Activated CD8-positive, alpha-beta memory T cell treated with anti-CD3 and anti-CD28 coated beads for 1 hour (primary cell): ENCODE data around the gene DMTF1.
"Not testable (repeated sequence)": the region's sequence is repeated elsewhere in the genome, so short reads cannot be mapped to it uniquely, and the experiment has no call there.

ENCODE experiments used
- DNase-seq, 2 donors: peaks; one replicate each; pipeline ENCODE4 v3.0.0-alpha.2; 2020; ENCODE audit warnings: low read depth in 1 of 2; ENCODE audit errors: extremely low read depth in 1 of 2

The DMTF1 gene

GRCh38 chr7:87152112-87152896, at the start of gene DMTF1:
Gene DMTF1 (plus strand): TSS chr7:87152453. CDS start chr7:87164942, 12,489 bp downstream.
- DNase-seq: peak; percentile 51 to 80

- DNase-seq: no peak
These were observed 46.9 kb upstream of the DMTF1 start for GRCh38 chr7:87105401-87105800.

GRCh38 chr7:87106974-87107612, 45.2 kb upstream of the DMTF1 start:
- DNase-seq: no peak

GRCh38 chr7:87107949-87108776, 44.1 kb upstream of the DMTF1 start:
- no peak for DNase-seq

GRCh38 chr7:87110778-87111177, 41.5 kb upstream of the DMTF1 start:
- DNase-seq: no peak

GRCh38 chr7:87111877-87112276, 40.4 kb upstream of the DMTF1 start:
- DNase-seq: no peak

- DNase-seq: no peak
These were observed 39.2 kb upstream of the DMTF1 start for GRCh38 chr7:87113077-87113476.

- DNase-seq: not testable (repeated sequence)
These were observed 38.3 kb upstream of the DMTF1 start for GRCh38 chr7:87113904-87114303.

GRCh38 chr7:87115772-87116171, 36.5 kb upstream of the DMTF1 start:
- not testable (repeated sequence) for DNase-seq

GRCh38 chr7:87116315-87116714, 35.9 kb upstream of the DMTF1 start:
- no peak for DNase-seq

- no peak for DNase-seq
These were observed 32.7 kb upstream of the DMTF1 start for GRCh38 chr7:87119581-87119980.

GRCh38 chr7:87123105-87123504, 29.1 kb upstream of the DMTF1 start:
- DNase-seq: no peak

- no peak for DNase-seq
These were observed 25.2 kb upstream of the DMTF1 start for GRCh38 chr7:87127019-87127418.

GRCh38 chr7:87128861-87129267, 23.4 kb upstream of the DMTF1 start:
- DNase-seq: no peak

- no peak for DNase-seq
These were observed 22.9 kb upstream of the DMTF1 start for GRCh38 chr7:87129332-87129731.

- DNase-seq: no peak
These were observed 22.4 kb upstream of the DMTF1 start for GRCh38 chr7:87129848-87130247.

- no peak for DNase-seq
These were observed 20.5 kb upstream of the DMTF1 start for GRCh38 chr7:87131771-87132170.

- no peak for DNase-seq
These were observed 15.0 kb upstream of the DMTF1 start for GRCh38 chr7:87137271-87137670.

- DNase-seq: no peak
These were observed 12.7 kb upstream of the DMTF1 start for GRCh38 chr7:87139514-87139913.

- DNase-seq: no peak
These were observed 11.9 kb upstream of the DMTF1 start for GRCh38 chr7:87140271-87140748.

- DNase-seq: no peak
These were observed 8.0 kb upstream of the DMTF1 start for GRCh38 chr7:87144173-87144657.
